ENCODE results near the gene RFLNA.

RFLNA gene

GRCh38 chr12:124322271-124322998 lies 27.5 kb downstream of the RFLNA start:
- TF ChIP-seq CEBPB (IDR thresholded peaks at IDR 0.05) = no peak
- no peak; the same call in 1 of the 2 replicates for TF ChIP-seq ZBTB7A (IDR thresholded peaks at IDR 0.05; ENCODE audit: low read depth)
- no peak for TF ChIP-seq EGR1 (IDR thresholded peaks at IDR 0.05)
- TF ChIP-seq TEAD4 (IDR thresholded peaks at IDR 0.05) = no peak
- no peak for TF ChIP-seq REST (IDR thresholded peaks at IDR 0.05; ENCODE audit: low read depth)
- TF ChIP-seq TAF1 (IDR thresholded peaks at IDR 0.05; ENCODE audit: low read depth) = no peak
- no peak for TF ChIP-seq YY1 (IDR thresholded peaks at IDR 0.05; ENCODE audit: low read depth)
- TF ChIP-seq MAX (IDR thresholded peaks at IDR 0.05) = no peak
- TF ChIP-seq EP300 (IDR thresholded peaks at IDR 0.05; ENCODE audit: borderline replicate concordance) = no peak
- TF ChIP-seq CREB1 (IDR thresholded peaks at IDR 0.05; ENCODE audit: low read depth) = no peak
- TF ChIP-seq NFIC (IDR thresholded peaks at IDR 0.05) = no peak
- TF ChIP-seq RAD21 (IDR thresholded peaks at IDR 0.05; ENCODE audit: low read depth) = no peak
- TF ChIP-seq, protein P1, sequence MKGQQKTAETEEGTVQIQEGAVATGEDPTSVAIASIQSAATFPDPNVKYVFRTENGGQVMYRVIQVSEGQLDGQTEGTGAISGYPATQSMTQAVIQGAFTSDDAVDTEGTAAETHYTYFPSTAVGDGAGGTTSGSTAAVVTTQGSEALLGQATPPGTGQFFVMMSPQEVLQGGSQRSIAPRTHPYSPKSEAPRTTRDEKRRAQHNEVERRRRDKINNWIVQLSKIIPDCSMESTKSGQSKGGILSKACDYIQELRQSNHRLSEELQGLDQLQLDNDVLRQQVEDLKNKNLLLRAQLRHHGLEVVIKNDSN (IDR thresholded peaks at IDR 0.05) = no peak
- no peak for TF ChIP-seq TCF12 (IDR thresholded peaks at IDR 0.05; ENCODE audit: low read depth)
- TF ChIP-seq FOXM1 (IDR thresholded peaks at IDR 0.05; ENCODE audit: borderline replicate concordance, low read depth) = no peak

DNA sequence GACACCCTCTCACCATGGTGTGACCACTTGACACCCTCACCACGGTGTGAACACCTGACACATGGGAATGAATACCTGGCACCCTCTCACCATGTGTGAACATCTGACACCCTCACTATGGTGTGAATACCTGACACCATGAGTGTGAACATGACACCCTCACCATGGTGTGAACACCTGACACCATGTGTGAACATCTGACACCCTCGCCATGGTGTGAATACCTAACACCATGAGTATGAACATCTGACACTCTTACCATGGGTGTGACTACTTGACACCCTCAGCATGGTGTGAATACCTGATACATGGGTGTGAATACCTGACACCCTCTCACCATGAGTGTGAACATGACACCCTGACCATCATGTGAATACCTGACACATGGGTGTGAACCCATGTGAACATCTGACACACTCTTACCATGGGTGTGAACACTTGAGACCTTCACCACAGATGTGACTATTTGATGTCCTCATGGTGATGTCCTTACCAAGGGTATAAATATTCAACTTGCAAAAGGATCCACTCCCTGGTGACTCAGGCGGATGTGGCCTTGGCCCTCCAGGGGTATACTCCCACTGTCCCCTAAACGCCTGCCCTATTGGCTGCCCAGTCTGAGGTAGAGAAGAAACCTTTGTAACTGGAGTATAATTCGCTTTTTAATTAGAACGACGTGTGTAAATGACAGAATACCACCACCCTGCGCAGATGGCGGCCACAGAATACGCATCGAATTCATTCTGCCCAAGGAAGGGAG lies 29.1 kb downstream of the RFLNA start:
- TF ChIP-seq YY1 (IDR thresholded peaks at IDR 0.05; ENCODE audit: low read depth) (no peak), RAD21 (IDR thresholded peaks at IDR 0.05; ENCODE audit: low read depth) (no peak), FOXM1 (IDR thresholded peaks at IDR 0.05; ENCODE audit: borderline replicate concordance, low read depth) (no peak), EGR1 (IDR thresholded peaks at IDR 0.05) (no peak), NFIC (IDR thresholded peaks at IDR 0.05) (no peak), EP300 (IDR thresholded peaks at IDR 0.05; ENCODE audit: borderline replicate concordance) (no peak), TAF1 (IDR thresholded peaks at IDR 0.05; ENCODE audit: low read depth) (no peak), CREB1 (IDR thresholded peaks at IDR 0.05; ENCODE audit: low read depth) (no peak), REST (IDR thresholded peaks at IDR 0.05; ENCODE audit: low read depth) (no peak), ZBTB7A (IDR thresholded peaks at IDR 0.05; ENCODE audit: low read depth) (no peak)
- TF ChIP-seq, protein P1 (IDR thresholded peaks at IDR 0.05) = no peak

- no peak for TF ChIP-seq EP300 (IDR thresholded peaks at IDR 0.05; ENCODE audit: borderline replicate concordance)
- TF ChIP-seq, protein P1 (IDR thresholded peaks at IDR 0.05) = no peak
- TF ChIP-seq YY1 (IDR thresholded peaks at IDR 0.05; ENCODE audit: low read depth) = no peak
- no peak for TF ChIP-seq ZBTB7A (IDR thresholded peaks at IDR 0.05; ENCODE audit: low read depth)
- TF ChIP-seq MAX (IDR thresholded peaks at IDR 0.05) = no peak
- TF ChIP-seq CEBPB (IDR thresholded peaks at IDR 0.05) = no peak
- no peak for TF ChIP-seq EGR1 (IDR thresholded peaks at IDR 0.05)
- no peak for TF ChIP-seq TAF1 (IDR thresholded peaks at IDR 0.05; ENCODE audit: low read depth)
- TF ChIP-seq REST (IDR thresholded peaks at IDR 0.05; ENCODE audit: low read depth) = no peak
- no peak for TF ChIP-seq TCF12 (IDR thresholded peaks at IDR 0.05; ENCODE audit: low read depth)
- TF ChIP-seq FOXM1 (IDR thresholded peaks at IDR 0.05; ENCODE audit: borderline replicate concordance, low read depth) = no peak
- no peak for TF ChIP-seq NFIC (IDR thresholded peaks at IDR 0.05)
- no peak for TF ChIP-seq RAD21 (IDR thresholded peaks at IDR 0.05; ENCODE audit: low read depth)
- TF ChIP-seq TEAD4 (IDR thresholded peaks at IDR 0.05) = no peak
- no peak for TF ChIP-seq CREB1 (IDR thresholded peaks at IDR 0.05; ENCODE audit: low read depth)
These were observed 30.2 kb downstream of the RFLNA start for GRCh38 chr12:124324803-124325705.

Measured in Ishikawa (cell line).